Raji (cell line): ENCODE data around the gene MAP2K2.

Experiments used
- POLR2A ChIP-seq: IDR thresholded peaks from 2 replicates; pipeline ENCODE4 v1.6.1; 2011; ENCODE audit warnings: low read depth, low read length, control low read depth; ENCODE audit not compliant: insufficient read depth

Gene MAP2K2

DNA sequence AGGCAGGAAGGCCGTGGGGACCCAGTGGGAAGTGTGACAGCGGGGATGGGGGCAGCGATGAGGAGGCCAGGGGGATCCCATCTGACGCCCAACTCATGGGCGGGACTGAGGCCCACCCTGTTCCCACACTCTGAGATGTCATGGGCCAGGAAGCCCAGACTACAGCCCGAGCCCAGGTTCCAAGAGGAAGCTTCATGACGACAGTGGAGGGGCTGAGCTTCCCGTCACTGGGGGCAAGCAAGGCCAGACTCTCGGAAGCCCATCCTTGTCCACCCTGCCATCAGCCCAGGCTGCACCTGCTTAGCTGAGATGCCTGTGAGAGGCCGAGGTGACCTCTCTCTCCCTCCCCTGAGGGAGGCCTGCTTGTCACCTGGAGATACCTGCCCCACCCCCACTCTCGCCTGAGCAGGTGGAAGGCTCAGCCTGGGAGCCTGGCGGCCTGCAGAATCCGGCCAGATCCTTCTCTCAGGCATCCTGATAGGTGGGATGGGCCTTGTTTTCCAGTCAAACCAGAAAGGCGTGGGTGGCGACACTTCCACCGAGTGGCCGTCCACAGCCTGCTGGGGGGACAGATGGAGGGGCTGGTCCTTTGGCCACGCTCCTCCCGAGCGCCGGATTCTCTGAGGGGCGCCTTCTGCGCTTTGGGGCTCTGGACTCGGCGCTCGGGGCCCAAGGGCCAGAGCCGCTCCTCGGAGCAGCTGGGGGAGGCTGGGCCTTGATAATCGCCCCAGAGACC, 62.1 kb downstream of the MAP2K2 start:
- TF ChIP-seq POLR2A: no peak

DNA sequence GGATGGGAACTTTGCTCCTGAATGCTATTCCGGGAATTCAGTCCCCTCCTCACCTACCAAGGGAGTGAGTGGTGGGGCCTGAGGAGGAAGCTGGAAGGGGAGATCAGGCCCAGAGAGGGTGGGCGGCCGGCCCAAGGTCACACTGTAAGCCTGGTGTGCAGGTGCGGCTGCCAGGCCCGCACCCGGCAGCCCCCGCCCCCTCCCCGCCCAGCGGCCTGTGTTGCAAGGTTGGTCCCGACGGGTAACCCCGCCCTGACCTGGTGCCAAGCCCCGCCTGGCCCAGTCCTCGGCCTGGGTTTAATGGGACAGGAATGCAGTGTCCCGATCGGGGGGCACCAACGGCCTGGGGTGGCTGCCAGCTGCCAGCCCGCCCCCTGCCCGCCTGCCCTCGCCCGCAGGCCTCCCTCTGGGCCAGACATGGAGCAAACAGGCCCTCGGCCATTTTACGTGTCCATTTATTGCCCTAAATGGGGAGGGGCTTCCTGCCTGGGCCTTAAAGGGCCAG, 62.7 kb downstream of the MAP2K2 start:
- TF ChIP-seq POLR2A: no peak

DNA sequence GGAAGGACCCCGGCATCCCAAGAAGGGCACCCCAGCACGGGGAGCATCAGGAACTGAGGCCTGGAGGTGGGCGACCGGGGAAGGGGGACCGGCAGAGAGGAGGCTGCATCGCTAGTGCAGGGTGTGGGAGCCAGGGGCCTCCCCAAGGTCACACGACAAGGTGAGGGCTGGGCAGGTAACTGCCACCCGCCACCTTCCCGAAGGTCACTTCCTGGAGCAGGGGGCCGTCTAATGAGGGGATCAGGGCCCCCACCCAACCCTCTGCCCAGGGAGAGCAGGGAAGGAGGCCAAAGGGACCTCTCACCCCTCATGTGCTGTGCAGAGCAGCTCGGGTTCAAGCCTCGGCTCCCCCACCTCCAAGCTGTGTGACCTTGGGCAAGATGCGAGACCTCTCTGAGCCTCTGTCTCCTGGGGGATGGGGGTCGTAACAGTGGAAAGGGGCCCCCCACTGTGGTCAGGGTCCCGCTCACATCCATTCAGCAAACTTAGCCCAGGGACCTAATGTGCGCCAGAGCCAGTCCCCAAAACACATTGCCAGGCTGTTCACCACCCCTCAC, 63.2 kb downstream of the MAP2K2 start:
- no peak for TF ChIP-seq POLR2A

DNA sequence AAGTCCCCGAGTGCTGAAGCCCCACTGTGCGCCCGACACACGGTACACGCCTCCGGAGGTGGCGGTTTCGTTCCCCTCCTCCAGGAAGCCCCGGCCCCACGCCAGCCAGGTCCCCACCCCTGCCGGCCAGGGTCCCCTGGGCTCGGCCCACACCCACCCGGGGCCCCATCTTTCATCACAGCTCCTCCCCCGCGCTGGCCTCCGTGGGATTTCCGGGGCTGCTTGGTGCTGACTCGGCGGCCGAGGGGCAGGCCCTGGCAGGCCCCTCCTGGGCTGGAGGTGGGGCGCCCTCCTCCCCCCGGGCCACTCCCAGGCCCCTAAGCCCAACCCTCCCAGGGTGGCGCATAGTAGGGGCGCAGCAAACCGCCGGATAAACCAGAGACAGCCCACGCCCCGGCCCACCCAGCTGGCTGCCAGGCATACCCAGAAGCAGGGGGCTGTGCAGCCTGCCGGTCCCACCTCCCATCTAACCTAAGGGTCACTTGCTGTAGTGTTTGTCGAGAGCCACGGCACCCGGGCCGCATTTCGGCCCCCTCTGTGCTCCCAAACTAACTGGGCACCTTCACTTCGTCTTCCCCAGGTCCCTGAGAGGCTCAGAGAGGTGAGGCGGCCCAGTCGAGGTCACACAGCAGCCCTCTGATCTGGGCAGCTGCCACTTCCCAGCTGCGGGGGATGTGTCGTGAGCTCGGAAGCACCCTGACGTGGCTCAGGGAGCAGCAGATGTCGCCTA, 63.9 kb downstream of the MAP2K2 start:
- TF ChIP-seq POLR2A: no peak

DNA sequence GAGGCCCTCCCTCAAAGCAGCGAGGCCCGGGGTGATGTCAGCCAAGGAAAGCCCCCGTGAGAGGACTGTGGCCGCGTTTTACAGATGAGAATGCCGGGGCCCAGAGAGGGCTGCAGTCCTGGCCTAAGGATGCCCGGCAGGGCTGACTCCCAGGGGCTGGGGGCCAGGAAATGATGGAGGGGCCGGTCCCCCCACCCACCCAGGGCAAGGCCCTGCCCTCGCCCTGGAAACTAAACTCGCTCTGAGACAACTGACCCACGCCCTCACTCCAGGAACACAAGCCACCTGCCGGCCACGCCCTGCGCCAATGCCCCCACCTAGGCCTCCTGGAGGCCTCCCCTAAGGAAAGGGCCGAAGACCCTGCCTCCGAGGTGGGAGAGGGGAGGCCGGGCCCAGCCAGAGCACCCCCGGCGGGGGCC, 64.5 kb downstream of the MAP2K2 start:
- no peak for TF ChIP-seq POLR2A

DNA sequence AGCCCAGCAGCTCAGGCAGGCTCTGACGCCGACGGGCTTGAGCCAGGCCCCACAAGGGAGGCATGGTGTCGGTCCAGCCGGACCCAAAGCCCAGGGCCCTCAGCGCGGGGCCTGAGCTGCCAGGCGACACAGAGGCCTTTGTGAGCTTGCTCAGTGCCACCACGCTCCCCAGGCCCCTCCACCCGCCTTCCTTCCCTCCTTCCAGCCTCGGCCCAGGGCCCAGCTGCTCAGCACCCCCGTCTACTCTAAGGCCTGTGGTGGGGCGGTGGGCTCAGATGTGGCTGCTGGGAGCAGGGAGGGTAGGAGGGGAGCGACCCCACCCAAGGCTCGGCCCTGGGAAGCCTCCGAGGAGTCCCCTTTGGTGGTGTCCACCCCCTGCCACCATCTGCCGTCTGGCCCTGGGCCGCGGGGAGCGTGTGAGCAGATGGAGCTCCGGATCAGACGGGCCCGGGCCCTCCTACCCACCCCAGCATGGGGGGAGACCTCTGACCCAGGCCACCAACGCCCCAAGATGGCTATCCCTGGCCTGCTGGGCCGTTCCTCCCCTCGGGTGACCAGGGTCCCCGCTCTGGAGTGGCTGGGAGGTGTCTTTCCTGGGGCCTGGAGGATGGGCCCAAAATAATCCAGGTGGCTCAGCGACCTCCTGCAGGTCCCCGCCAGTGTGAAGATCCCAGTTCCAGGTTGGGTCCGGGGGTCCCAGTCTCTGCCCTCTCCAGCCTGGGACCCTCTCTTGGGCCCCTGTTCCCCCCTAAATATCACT, 65.0 kb downstream of the MAP2K2 start:
- no peak for TF ChIP-seq POLR2A

DNA sequence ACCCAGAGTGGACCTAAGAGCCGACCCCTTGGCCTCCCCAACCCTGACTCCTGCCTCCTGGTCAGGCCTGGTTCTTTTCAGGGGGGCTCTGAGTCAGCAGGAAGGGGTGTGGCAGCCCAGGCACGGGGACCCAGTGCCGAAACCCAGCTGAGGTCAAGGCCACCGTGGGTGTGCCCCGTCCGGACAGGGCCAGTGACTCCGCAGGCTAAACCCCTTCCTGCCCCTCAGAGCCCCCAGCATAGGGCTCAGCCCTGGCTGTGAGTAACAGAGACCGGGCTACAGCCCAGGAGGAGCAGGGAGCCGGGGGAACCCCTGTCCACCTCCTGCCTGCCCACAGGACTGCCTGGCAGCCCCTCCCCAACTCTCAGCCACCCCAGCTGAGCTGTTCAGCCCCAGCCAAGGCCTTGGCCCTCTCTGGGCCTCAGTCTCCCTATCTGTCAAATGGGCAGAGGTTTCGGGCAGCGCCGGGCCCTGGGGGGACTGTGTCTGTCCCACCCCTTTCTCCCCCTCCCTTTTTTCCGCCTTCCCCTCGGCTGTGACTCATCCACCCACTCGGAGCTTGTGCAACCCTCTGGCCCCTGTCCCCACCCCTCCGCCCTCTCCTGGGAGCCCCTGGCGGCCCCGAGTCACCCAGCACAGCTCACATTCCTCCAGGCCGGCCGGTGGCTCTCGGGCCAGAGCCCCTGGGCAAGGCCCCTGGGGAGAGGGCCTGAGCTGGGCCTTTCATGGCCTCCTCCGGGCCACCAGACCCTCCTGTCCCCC, 65.8 kb downstream of the MAP2K2 start:
- no peak for TF ChIP-seq POLR2A

DNA sequence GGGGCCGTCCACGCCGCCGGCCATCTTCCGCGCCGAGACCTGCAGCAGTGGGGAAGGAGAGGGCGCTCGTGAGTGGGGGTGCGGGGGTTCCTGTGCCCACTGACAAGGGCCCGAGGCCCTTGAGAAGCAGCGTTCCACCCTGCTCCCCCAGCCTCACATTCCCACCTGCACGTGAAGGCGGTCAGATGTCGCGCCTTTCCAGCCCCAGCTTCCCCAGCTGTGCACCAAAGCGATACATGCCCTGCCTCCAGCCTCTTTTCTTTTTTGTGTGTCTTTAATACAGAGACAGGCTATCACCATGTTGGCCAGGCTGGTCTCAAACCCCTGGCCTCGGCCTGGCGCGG, 68.7 kb downstream of the MAP2K2 start:
- no peak for TF ChIP-seq POLR2A

DNA sequence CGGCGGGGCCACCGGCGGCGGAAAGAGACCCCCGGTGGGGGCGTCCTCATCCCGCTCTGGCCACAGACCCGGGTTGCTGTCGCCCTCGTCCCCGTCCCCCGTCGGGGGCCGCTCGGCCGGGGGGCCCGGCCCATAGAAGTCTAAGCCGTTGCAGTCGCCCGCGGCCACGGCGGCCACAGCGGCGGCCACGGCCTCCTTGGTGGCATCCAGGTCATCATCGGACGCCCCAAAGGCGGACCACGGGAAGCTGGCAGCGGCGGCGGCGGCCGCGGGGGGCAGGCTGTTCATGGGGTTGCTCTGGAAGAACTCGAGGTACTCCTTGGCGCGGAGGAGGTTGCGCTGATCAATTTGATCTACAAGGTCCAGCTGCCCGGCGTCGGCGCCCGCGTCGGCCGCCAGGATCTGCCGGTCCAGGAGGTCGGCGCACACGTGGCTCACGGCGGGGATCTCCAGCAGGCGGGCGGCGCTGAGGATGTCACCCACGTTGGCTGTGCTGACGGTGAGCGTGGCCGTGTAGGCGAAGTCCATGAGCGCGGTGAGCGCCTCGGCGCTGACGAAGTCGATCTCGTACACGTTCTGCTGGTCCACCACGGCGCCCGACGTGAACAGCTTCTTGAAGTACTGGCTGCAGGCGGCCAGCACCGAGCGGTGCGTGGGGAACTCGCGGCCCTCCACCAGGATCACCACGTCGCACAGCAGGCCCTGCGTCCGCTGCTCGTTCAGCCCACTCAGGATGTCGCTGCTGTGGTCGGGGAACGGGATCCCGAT, 69.3 kb downstream of the MAP2K2 start:
- TF ChIP-seq POLR2A: no peak

DNA sequence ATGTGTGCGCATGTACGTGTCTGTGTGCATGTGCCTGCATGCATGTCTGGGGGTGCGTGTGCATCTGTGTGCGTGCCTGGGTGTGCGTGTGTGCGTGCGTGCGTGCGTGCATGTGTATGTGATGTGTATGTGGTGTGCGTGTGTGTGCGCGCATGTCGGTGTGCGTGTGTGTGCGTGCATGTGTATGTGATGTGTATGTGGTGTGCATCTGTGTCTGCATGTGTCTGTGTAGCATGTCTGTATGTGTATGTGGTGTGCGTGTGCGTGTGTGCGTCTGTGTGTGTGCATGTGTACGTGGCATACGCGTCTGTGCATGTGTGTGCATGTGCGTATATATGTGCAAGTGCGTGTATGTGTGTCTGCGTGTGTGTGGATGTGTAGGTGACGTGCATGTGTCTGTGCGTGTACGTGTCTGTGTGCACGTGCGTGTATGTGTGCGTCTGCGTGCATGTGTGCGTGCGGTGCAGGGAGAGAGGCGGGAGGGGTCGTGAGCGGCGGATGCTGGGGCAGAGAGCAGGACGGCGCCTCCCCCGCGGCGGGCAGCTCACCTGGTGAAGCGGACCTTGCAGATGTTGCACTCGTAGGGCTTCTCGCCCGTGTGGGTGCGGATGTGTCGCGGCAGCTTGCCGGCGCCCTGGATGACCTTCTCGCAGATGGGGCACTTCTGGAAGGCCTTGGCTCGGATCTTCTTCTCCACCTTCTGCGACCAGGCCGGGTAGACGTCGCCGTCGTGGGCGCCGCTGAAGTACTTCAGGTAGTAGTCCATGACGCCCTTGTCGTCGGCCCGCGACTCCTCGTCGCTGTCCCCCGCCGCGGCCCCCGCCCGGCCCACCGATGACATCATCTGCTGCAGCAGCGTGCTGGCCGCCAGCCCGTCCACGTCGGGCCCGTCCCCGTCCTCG, 70.2 kb downstream of the MAP2K2 start:
- no peak for TF ChIP-seq POLR2A

DNA sequence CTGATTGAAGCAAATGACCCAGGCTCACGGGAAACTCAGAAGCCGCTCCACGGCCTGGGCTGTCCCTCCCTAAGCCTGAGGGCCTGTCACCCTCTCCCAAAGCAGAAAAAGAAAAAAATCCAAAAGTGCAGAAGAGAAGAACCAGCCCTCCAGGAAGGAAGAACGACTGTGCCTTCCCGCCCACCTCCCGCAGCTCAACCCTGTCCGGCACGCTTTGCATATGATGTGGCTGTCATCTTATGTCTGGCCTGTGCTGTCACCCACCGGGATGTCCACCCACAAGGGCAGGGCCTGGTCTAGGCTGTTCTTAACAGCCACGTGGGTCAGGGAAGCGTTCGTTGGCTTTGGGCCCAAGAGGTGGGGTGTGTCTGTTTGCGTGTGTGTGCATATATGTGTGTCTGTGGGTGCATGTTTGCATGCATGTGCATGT, 70.9 kb downstream of the MAP2K2 start:
- TF ChIP-seq POLR2A: no peak

DNA sequence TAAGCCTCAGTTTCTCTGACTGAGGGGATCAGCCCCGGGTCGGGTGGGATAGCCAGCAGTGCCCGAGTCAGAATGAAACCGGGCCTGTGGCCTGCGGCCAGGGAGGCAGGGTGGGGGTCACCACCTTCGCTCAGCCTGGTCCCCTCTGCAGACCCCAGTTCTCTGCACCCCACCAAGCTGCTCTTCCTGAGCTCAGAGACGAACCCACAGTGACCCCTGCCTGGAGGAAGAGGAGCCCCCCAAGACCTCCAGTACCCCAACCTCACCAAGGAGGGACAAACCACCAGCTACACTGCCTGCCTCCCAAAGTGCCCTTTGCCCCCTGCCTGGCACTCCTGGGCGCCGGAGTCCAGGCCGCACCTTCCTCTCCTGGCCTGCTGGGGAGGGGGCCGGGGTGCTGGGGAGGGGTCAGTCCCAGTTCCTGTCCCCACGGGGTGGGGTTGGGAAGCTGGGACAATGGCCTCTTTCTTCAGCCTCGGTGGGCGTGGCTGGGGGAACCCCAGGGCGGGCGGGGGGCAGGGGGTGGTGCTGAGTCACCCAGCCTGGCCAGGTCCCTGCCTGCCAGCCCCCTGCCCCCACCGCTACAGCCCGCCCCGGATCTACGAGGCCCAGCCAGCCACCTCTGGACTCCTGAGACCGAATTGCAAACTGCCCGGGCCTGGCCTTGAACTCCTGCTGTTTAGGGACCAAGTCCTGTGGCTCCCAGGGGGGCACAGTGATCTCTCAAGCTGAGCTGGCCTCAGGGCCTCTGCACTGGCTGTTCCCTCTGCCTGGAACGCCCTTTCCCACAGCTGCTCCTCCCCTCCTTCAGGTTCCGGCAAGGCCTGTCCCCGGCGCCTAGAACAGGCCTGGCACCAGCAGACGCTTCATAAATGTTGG, 71.6 kb downstream of the MAP2K2 start:
- no peak for TF ChIP-seq POLR2A
